Aorta (tissue), 5 donors: Measurements from ENCODE around the gene LCE2A. TPM values are rescaled to one million over a fixed set of nuclear protein-coding genes. Genes with fewer than 3 reads are reported as not detected.

Experiments used
- ATAC-seq: fragments of 200-7000 bp; cut with Tn5 transposase; one replicate; pipeline ENCODE4 v1.9.1; 2022; ENCODE audit warnings: moderate library complexity; ENCODE audit not compliant: low FRiP score
- DNase-seq, 2 donors: peaks; one replicate each; pipeline ENCODE4 v3.0.0-alpha.2; 2020
- H3K27ac ChIP-seq, 2 donors: one replicate each; pipeline ENCODE4 v1.5.1; 2013; ENCODE audit warnings: low read length in 2 of 2, mild to moderate bottlenecking in 2 of 2, moderate library complexity in 2 of 2, control low read depth in 1 of 2, inconsistent platforms in 1 of 2, low read depth in 1 of 2
- H3K27me3 ChIP-seq, 2 donors: one replicate each; pipeline ENCODE4 v1.6.1; 2013; ENCODE audit warnings: control low read depth in 1 of 2, low read length in 1 of 2, mild to moderate bottlenecking in 1 of 2, moderate library complexity in 1 of 2; ENCODE audit not compliant: insufficient read depth in 2 of 2, control insufficient read depth in 1 of 2
- H3K36me3 ChIP-seq, 2 donors: one replicate each; pipeline ENCODE4 v1.6.1; 2013; ENCODE audit warnings: control low read depth in 1 of 2, low read length in 1 of 2, mild to moderate bottlenecking in 1 of 2; ENCODE audit not compliant: insufficient read depth in 2 of 2, control insufficient read depth in 1 of 2
- H3K4me1 ChIP-seq, 2 donors: one replicate each; pipeline ENCODE4 v1.6.1; 2013; ENCODE audit warnings: low read length in 2 of 2, control low read depth in 1 of 2, mild to moderate bottlenecking in 1 of 2, moderate library complexity in 1 of 2; ENCODE audit not compliant: insufficient read depth in 2 of 2, control insufficient read depth in 1 of 2
- H3K4me3 ChIP-seq, 2 donors: one replicate each; pipeline ENCODE4 v1.5.1; 2013; ENCODE audit warnings: low read length in 2 of 2, control low read depth in 1 of 2, mild to moderate bottlenecking in 1 of 2
- H3K9me3 ChIP-seq: one replicate; pipeline ENCODE4 v1.6.1; 2013; ENCODE audit warnings: mild to moderate bottlenecking, low read length; ENCODE audit not compliant: control insufficient read depth
- WGBS, 2 donors: extraction: QIAGEN DNeasy Blood & Tissue Kit; methylation state at CpG; one replicate each; pipeline ENCODE4 v1.1.7; 2013; 5-methylcytosine and 5-hydroxymethylcytosine counted together
- intact Hi-C, 2 donors: fragments of 100-400 bp; cut with DNase I; formaldehyde crosslinking; loops; one replicate each; pipeline versions ENCODE4 v1.14.2 to v1.15.0; 2022
- polyA plus RNA-seq, 2 donors: library from polyadenylated mRNA; stranded (reverse); fragments of 200-250 nt; gene quantifications; one replicate each; pipeline ENCODE4 v1.2.3, GENCODE V29; 2013
- total RNA-seq, 2 donors: library from RNA; stranded (reverse); fragmentation: NEBNext Ultra II Directional; extraction: Animal tissue kit (Norgen Biotek cat#: 25700); gene quantifications; one replicate each; pipeline ENCODE4 v1.2.1, GENCODE V29; 2021
- donor health status: healthy with polysubstance abuse.
- donor health status: Bipolar disorder and iron deficiency.
- donor health status: DM: no; HTN: no; CAD: no.
- donor health status: DM: no; HTN: no; CAD: no.
- donor health status: DM: yes; HTN: yes; CAD: no.

The LCE2A gene
- total and polyA plus RNA-seq, 4 donors, result not detected

GRCh38 chr1:152747831-152748230 is 49.7 kb downstream of the LCE2A start:
- ATAC-seq, result no peak
- DNase-seq, result no peak
- Histone ChIP-seq H3K27ac (no peak overlapping the region), H3K27me3 (peaks cover 0 to 3% of the 10 kb centered on the region in 2 donors), H3K4me3 (no peak overlapping the region), H3K4me1 (no peaks in the 10 kb centered on the region), H3K9me3 (no peaks in the 10 kb centered on the region), H3K36me3 (no peaks in the 10 kb centered on the region)
- intact Hi-C loops, result no loop called here
- 35 to 56% methylated on average over 1 of the region's 1 CpG for WGBS, 2 donors

Other genes starting within 250 kb of the LCE2A start
- not detected for gene LCE5A, start 187.5 kb upstream of the LCE2A start, total RNA-seq
- gene LCE5A, start 187.5 kb upstream of the LCE2A start, polyA plus RNA-seq, result under 1 TPM in 1 of 2 donors, not detected in 1; 0.15 TPM
- not detected for gene CRCT1, start 183.9 kb upstream of the LCE2A start, total RNA-seq
- 1 to 10 TPM in 1 of 2 donors, under 1 TPM in 1; 0.18 to 1.1 TPM for gene CRCT1, start 183.9 kb upstream of the LCE2A start, polyA plus RNA-seq
- gene LCE3E, start 131.6 kb upstream of the LCE2A start, total RNA-seq, result not detected
- not detected for gene LCE3E, start 131.6 kb upstream of the LCE2A start, polyA plus RNA-seq
- gene LCE3D, start 117.8 kb upstream of the LCE2A start, total RNA-seq, result not detected
- not detected for gene LCE3D, start 117.8 kb upstream of the LCE2A start, polyA plus RNA-seq
- gene LCE3C, start 98.1 kb upstream of the LCE2A start, total RNA-seq, result not detected
- not detected for gene LCE3C, start 98.1 kb upstream of the LCE2A start, polyA plus RNA-seq
- not detected for gene LCE3B, start 84.5 kb upstream of the LCE2A start, total RNA-seq
- gene LCE3B, start 84.5 kb upstream of the LCE2A start, polyA plus RNA-seq, result not detected
- not detected for gene LCE3A, start 75.2 kb upstream of the LCE2A start, total RNA-seq
- not detected for gene LCE3A, start 75.2 kb upstream of the LCE2A start, polyA plus RNA-seq
- not detected for gene LCE2D, start 35.0 kb upstream of the LCE2A start, total RNA-seq
- gene LCE2D, start 35.0 kb upstream of the LCE2A start, polyA plus RNA-seq, result not detected
- gene LCE2C, start 23.1 kb upstream of the LCE2A start, total RNA-seq, result not detected
- gene LCE2C, start 23.1 kb upstream of the LCE2A start, polyA plus RNA-seq, result not detected
- gene LCE2B, start 12.2 kb upstream of the LCE2A start, total RNA-seq, result not detected
- not detected for gene LCE2B, start 12.2 kb upstream of the LCE2A start, polyA plus RNA-seq
- gene LCE4A, start 9.8 kb downstream of the LCE2A start, total RNA-seq, result not detected
- gene LCE4A, start 9.8 kb downstream of the LCE2A start, polyA plus RNA-seq, result not detected
- gene KPRP, start 59.7 kb downstream of the LCE2A start, total RNA-seq, result not detected
- not detected for gene KPRP, start 59.7 kb downstream of the LCE2A start, polyA plus RNA-seq
- not detected for gene LCE1F, start 76.8 kb downstream of the LCE2A start, total RNA-seq
- gene LCE1F, start 76.8 kb downstream of the LCE2A start, polyA plus RNA-seq, result not detected
- not detected for gene LCE1E, start 87.9 kb downstream of the LCE2A start, total RNA-seq
- gene LCE1E, start 87.9 kb downstream of the LCE2A start, polyA plus RNA-seq, result not detected
- gene LCE1D, start 98.4 kb downstream of the LCE2A start, total RNA-seq, result not detected
- gene LCE1D, start 98.4 kb downstream of the LCE2A start, polyA plus RNA-seq, result not detected
- gene LCE1C, start 108.3 kb downstream of the LCE2A start, total RNA-seq, result not detected
- not detected for gene LCE1C, start 108.3 kb downstream of the LCE2A start, polyA plus RNA-seq
- gene LCE1B, start 113.6 kb downstream of the LCE2A start, total RNA-seq, result not detected
- gene LCE1B, start 113.6 kb downstream of the LCE2A start, polyA plus RNA-seq, result not detected
- gene LCE1A, start 129.1 kb downstream of the LCE2A start, total RNA-seq, result not detected
- gene LCE1A, start 129.1 kb downstream of the LCE2A start, polyA plus RNA-seq, result not detected
- not detected for gene LCE6A, start 144.5 kb downstream of the LCE2A start, total RNA-seq
- gene LCE6A, start 144.5 kb downstream of the LCE2A start, polyA plus RNA-seq, result not detected
- not detected for gene LCE7A, start 161.7 kb downstream of the LCE2A start, total RNA-seq
- gene LCE7A, start 161.7 kb downstream of the LCE2A start, polyA plus RNA-seq, result not detected
- gene SMCP, start 180.0 kb downstream of the LCE2A start, total RNA-seq, result not detected
- gene SMCP, start 180.0 kb downstream of the LCE2A start, polyA plus RNA-seq, result not detected
- not detected for gene IVL, start 210.2 kb downstream of the LCE2A start, total RNA-seq
- gene IVL, start 210.2 kb downstream of the LCE2A start, polyA plus RNA-seq, result under 1 TPM; 0.13 TPM
- not detected for gene SPRR5, start 248.9 kb downstream of the LCE2A start, total RNA-seq
- gene SPRR5, start 248.9 kb downstream of the LCE2A start, polyA plus RNA-seq, result not detected